D721Med (cell line): ENCODE data around the gene TTC23.

ENCODE experiments used
- DNase-seq: peaks from one replicate; pipeline ENCODE4 v3.0.0; 2011; ENCODE audit warnings: low spot score; ENCODE audit not compliant: insufficient read length
- FAIRE-seq: peaks from 2 replicates; lab custom pipeline; 2011; peaks lifted over from hg19 to GRCh38; lab: Jason Lieb, UNC
- CTCF ChIP-seq: IDR thresholded peaks from 2 replicates; pipeline ENCODE4 v1.5.1; 2012; ENCODE audit warnings: mild to moderate bottlenecking, control low read depth; ENCODE audit not compliant: insufficient read depth; ENCODE audit errors: missing control alignments

TTC23 gene

GRCh38 chr15:99172171-99172570, 77.2 kb downstream of the TTC23 start:
- FAIRE-seq (no peak), DNase-seq (no peak)
- TF ChIP-seq CTCF, result no peak

GRCh38 chr15:99170476-99171065, 78.8 kb downstream of the TTC23 start:
- TF ChIP-seq CTCF, result peak; percentile 5
- no peak for DNase-seq
- no peak for FAIRE-seq

GRCh38 chr15:99169769-99170311, 79.5 kb downstream of the TTC23 start:
- no peak for DNase-seq
- no peak for TF ChIP-seq CTCF
- FAIRE-seq, result no peak

- TF ChIP-seq CTCF, result no peak
- FAIRE-seq (no peak), DNase-seq (no peak)
Observed at GRCh38 chr15:99168601-99169580, 80.5 kb downstream of the TTC23 start.

GRCh38 chr15:99167640-99168039, 81.7 kb downstream of the TTC23 start:
- no peak for TF ChIP-seq CTCF
- no peak for DNase-seq
- no peak for FAIRE-seq

GRCh38 chr15:99167201-99167600, 82.2 kb downstream of the TTC23 start:
- DNase-seq (no peak), FAIRE-seq (no peak)
- TF ChIP-seq CTCF, result no peak
